Calu3 (cell line): ENCODE results near the gene ZC3H14. TPM values are rescaled to one million over a fixed set of nuclear protein-coding genes. Genes with fewer than 3 reads are reported as not detected.

Source experiments
- BruUV-seq: library from RNA; stranded (reverse); fragments of 400-500 nt; replicated peaks from 2 replicates; lab custom pipeline; 2021; lab: Mats Ljungman, UMichigan
- CTCF ChIA-PET: fragments of 300-600 bp; sonication (Branson Sonifier 250); formaldehyde crosslinking; loops from one replicate; lab custom pipeline; 2022; ENCODE audit warnings: antibody characterized with exemption; lab: Charles Lee
- DNase-seq: peaks from one replicate; pipeline ENCODE4 v3.0.0; 2022
- H3K27ac Mint-ChIP-seq: one replicate; pipeline ENCODE4 v1.8.0; 2022; ENCODE audit warnings: mixed read lengths; ENCODE audit not compliant: unreplicated experiment
- H3K27me3 Mint-ChIP-seq: one replicate; pipeline ENCODE4 v1.8.0; 2022; ENCODE audit warnings: mixed read lengths; ENCODE audit not compliant: unreplicated experiment
- H3K36me3 Mint-ChIP-seq: one replicate; pipeline ENCODE4 v1.8.0; 2022; ENCODE audit warnings: mild to moderate bottlenecking, moderate library complexity, mixed read lengths; ENCODE audit not compliant: insufficient read depth, unreplicated experiment
- H3K4me1 Mint-ChIP-seq: one replicate; pipeline ENCODE4 v1.8.0; 2022; ENCODE audit warnings: mild to moderate bottlenecking, low read depth, mixed read lengths; ENCODE audit not compliant: unreplicated experiment
- H3K4me3 Mint-ChIP-seq: one replicate; pipeline ENCODE4 v1.8.0; 2022; ENCODE audit warnings: mild to moderate bottlenecking, low read depth, moderate library complexity, mixed read lengths; ENCODE audit not compliant: unreplicated experiment
- H3K9me3 Mint-ChIP-seq: one replicate; pipeline ENCODE4 v1.8.0; 2022; ENCODE audit warnings: low read depth, mixed read lengths; ENCODE audit not compliant: unreplicated experiment
- CTCF ChIP-seq: fragments of 200-600 bp; IDR thresholded peaks from one replicate; pipeline ENCODE4 v1.8.0; 2022; ENCODE audit warnings: antibody characterized with exemption; ENCODE audit not compliant: unreplicated experiment
- intact Hi-C: fragments of 100-400 bp; cut with micrococcal nuclease; formaldehyde crosslinking; loops from one replicate; pipeline ENCODE4 v1.10.0; 2022; ENCODE audit not compliant: unreplicated experiment
- total RNA-seq: library from RNA; stranded (reverse); gene quantifications from 2 replicates; pipeline ENCODE4 v1.2.3, GENCODE V29; 2022

The ZC3H14 gene
- total RNA-seq, 1 experiment from 2014 or later = 69.3 TPM

GRCh38 chr14:88572117-88572516 is 9.3 kb downstream of the ZC3H14 start:
- Mint-ChIP-seq H3K9me3 (no peaks in the 10 kb centered on the region), H3K36me3 (peaks cover 42% of the 10 kb centered on the region), H3K27ac (no peak overlapping the region), H3K27me3 (no peaks in the 10 kb centered on the region), H3K4me1 (no peaks in the 10 kb centered on the region), H3K4me3 (no peak overlapping the region)
- CTCF ChIA-PET = no interaction called here
- DNase-seq = no peak
- no peak for TF ChIP-seq CTCF
- BruUV-seq = no TSS peak
- intact Hi-C loops = no loop called here

- Mint-ChIP-seq H3K27me3 (no peaks in the 10 kb centered on the region), H3K4me3 (no peak overlapping the region), H3K36me3 (peaks cover 57% of the 10 kb centered on the region), H3K9me3 (no peaks in the 10 kb centered on the region), H3K27ac (no peak overlapping the region), H3K4me1 (no peaks in the 10 kb centered on the region)
- no peak for TF ChIP-seq CTCF
- DNase-seq = no peak
- CTCF ChIA-PET = interaction anchor here (1.0 kb wide), 1 partner anchor 387 kb away, joined by 3 read pairs; no protein-coding TSS in a partner anchor
- no TSS peak for BruUV-seq
- intact Hi-C loops = no loop called here
Observed at GRCh38 chr14:88576222-88576621, 13.4 kb downstream of the ZC3H14 start.

GRCh38 chr14:88584451-88584850 is 21.6 kb downstream of the ZC3H14 start:
- intact Hi-C loops = no loop called here
- Mint-ChIP-seq H3K4me3 (no peak overlapping the region), H3K36me3 (peaks cover 45% of the 10 kb centered on the region), H3K27ac (no peak overlapping the region), H3K4me1 (no peaks in the 10 kb centered on the region), H3K9me3 (no peaks in the 10 kb centered on the region), H3K27me3 (no peaks in the 10 kb centered on the region)
- no peak for DNase-seq
- no TSS peak for BruUV-seq
- no peak for TF ChIP-seq CTCF
- CTCF ChIA-PET = no interaction called here

GRCh38 chr14:88588081-88588480 is 25.2 kb downstream of the ZC3H14 start:
- no peak for DNase-seq
- TF ChIP-seq CTCF = no peak
- Mint-ChIP-seq H3K27ac (no peak overlapping the region), H3K4me1 (no peaks in the 10 kb centered on the region), H3K36me3 (peaks cover 44% of the 10 kb centered on the region), H3K4me3 (no peak overlapping the region), H3K9me3 (no peaks in the 10 kb centered on the region), H3K27me3 (no peaks in the 10 kb centered on the region)
- intact Hi-C loops = no loop called here
- CTCF ChIA-PET = no interaction called here
- BruUV-seq = no TSS peak
